ENCODE measurements around the gene WFIKKN2. TPM values are rescaled to one million over a fixed set of nuclear protein-coding genes. Genes with fewer than 3 reads are reported as not detected.

Gene WFIKKN2
- polyA plus RNA-seq, 1 donor = 0.13 TPM

Other genes with a start within 250 kb of the WFIKKN2 start
- gene ABCC3, start 200.7 kb upstream of the WFIKKN2 start, polyA plus RNA-seq = 53.7 TPM
- gene ANKRD40, start 127.7 kb upstream of the WFIKKN2 start, polyA plus RNA-seq = 25.7 TPM
- gene LUC7L3, start 116.0 kb upstream of the WFIKKN2 start, polyA plus RNA-seq = 273 TPM
- gene ANKRD40CL, start 68.1 kb upstream of the WFIKKN2 start, polyA plus RNA-seq = 28.4 TPM
- 112 TPM for gene TOB1, start 30.8 kb downstream of the WFIKKN2 start, polyA plus RNA-seq

Measured in large intestine (tissue), 1 donor.